Measurements from ENCODE around the gene LRBA.

Gene LRBA

DNA sequence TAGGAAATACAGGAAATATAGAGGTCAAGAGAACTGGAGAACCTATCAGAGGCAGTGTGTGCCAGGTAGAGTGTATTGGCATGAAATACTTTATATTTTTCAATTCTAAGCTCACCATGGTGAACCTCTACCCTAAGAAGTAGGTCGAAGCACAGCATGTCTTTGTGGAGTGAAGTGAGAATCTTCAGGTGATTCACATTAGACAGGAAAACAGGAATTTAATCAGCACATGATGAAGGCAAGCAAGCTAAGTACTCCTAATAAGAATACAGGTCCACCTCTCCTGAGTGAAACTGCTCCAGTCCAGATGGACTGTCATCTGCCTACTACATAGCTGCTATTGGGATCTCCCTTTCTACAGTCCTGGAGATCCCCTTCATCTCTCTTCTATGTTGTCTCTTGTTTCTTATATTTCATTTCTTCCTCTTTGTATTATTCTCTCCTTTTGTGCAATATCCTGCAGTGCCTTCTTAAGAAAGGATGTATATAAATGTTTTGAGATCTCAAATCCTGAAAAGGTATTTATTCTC, 159.0 kb downstream of the LRBA start:
- H4K20me1 ChIP-seq (ENCODE audit: insufficient read depth, low read length), result no peaks in the 10 kb centered on the region
- no peaks in the 10 kb centered on the region for H3K9me3 ChIP-seq (ENCODE audit: low read length)
- H3K4me1 ChIP-seq (ENCODE audit: insufficient read depth, low read length, severe bottlenecking), result no peaks in the 10 kb centered on the region
- H3K27ac ChIP-seq (ENCODE audit: low read depth, low read length, poor library complexity, severe bottlenecking), result no peak overlapping the region
- H3K4me3 ChIP-seq (ENCODE audit: low read depth, low read length, poor library complexity, severe bottlenecking), result no peak overlapping the region
- H3K79me2 ChIP-seq (ENCODE audit: insufficient read depth, low read length), result no peaks in the 10 kb centered on the region
- TF ChIP-seq CTCF (IDR thresholded peaks at IDR 0.05; ENCODE audit: low read length), result no peak
- no peak for TF ChIP-seq EZH2 (IDR thresholded peaks at IDR 0.05; ENCODE audit: borderline replicate concordance, low read length)
- H3K36me3 ChIP-seq (ENCODE audit: insufficient read depth, low read length), result peaks cover 14% of the 10 kb centered on the region; the same call in 1 of the 2 replicates
- H3K9ac ChIP-seq (ENCODE audit: low read length), result no peak overlapping the region
- H2AFZ ChIP-seq (ENCODE audit: low read length), result no peak overlapping the region
- H3K9me2 ChIP-seq (ENCODE audit: low read depth, low read length), result no peaks in the 10 kb centered on the region
- no peak overlapping the region for H3K4me2 ChIP-seq (ENCODE audit: low read length)
- H3K27me3 ChIP-seq (ENCODE audit: insufficient read depth, low read length), result no peaks in the 10 kb centered on the region
- no peaks in the 10 kb centered on the region for H3F3A ChIP-seq (ENCODE audit: insufficient read depth, low read length)

- Histone ChIP-seq H3F3A (ENCODE audit: insufficient read depth, low read length) (no peaks in the 10 kb centered on the region), H3K4me2 (ENCODE audit: low read length) (no peak overlapping the region), H4K20me1 (ENCODE audit: insufficient read depth, low read length) (no peaks in the 10 kb centered on the region), H3K4me3 (ENCODE audit: low read depth, low read length, poor library complexity, severe bottlenecking) (no peak overlapping the region), H3K36me3 (ENCODE audit: insufficient read depth, low read length) (peaks cover 19% of the 10 kb centered on the region; the same call in 1 of the 2 replicates), H3K4me1 (ENCODE audit: insufficient read depth, low read length, severe bottlenecking) (no peaks in the 10 kb centered on the region), H2AFZ (ENCODE audit: low read length) (no peak overlapping the region), H3K9ac (ENCODE audit: low read length) (no peak overlapping the region), H3K9me2 (ENCODE audit: low read depth, low read length) (no peaks in the 10 kb centered on the region), H3K27me3 (ENCODE audit: insufficient read depth, low read length) (no peaks in the 10 kb centered on the region), H3K27ac (ENCODE audit: low read depth, low read length, poor library complexity, severe bottlenecking) (no peak overlapping the region), H3K79me2 (ENCODE audit: insufficient read depth, low read length) (no peaks in the 10 kb centered on the region), H3K9me3 (ENCODE audit: low read length) (no peaks in the 10 kb centered on the region)
- no peak for TF ChIP-seq CTCF (IDR thresholded peaks at IDR 0.05; ENCODE audit: low read length)
- no peak for TF ChIP-seq EZH2 (IDR thresholded peaks at IDR 0.05; ENCODE audit: borderline replicate concordance, low read length)
Observed at GRCh38 chr4:150854600-150854999, 160.5 kb downstream of the LRBA start.

- Histone ChIP-seq H4K20me1 (ENCODE audit: insufficient read depth, low read length) (no peaks in the 10 kb centered on the region), H3K4me3 (ENCODE audit: low read depth, low read length, poor library complexity, severe bottlenecking) (no peak overlapping the region), H3K79me2 (ENCODE audit: insufficient read depth, low read length) (no peaks in the 10 kb centered on the region), H3K9ac (ENCODE audit: low read length) (no peak overlapping the region), H3K9me3 (ENCODE audit: low read length) (no peaks in the 10 kb centered on the region), H3K27ac (ENCODE audit: low read depth, low read length, poor library complexity, severe bottlenecking) (no peak overlapping the region), H3K27me3 (ENCODE audit: insufficient read depth, low read length) (no peaks in the 10 kb centered on the region), H3K36me3 (ENCODE audit: insufficient read depth, low read length) (peaks cover 26% of the 10 kb centered on the region), H3K9me2 (ENCODE audit: low read depth, low read length) (no peaks in the 10 kb centered on the region), H3F3A (ENCODE audit: insufficient read depth, low read length) (no peaks in the 10 kb centered on the region), H2AFZ (ENCODE audit: low read length) (no peak overlapping the region), H3K4me1 (ENCODE audit: insufficient read depth, low read length, severe bottlenecking) (no peaks in the 10 kb centered on the region), H3K4me2 (ENCODE audit: low read length) (no peak overlapping the region)
- TF ChIP-seq CTCF (IDR thresholded peaks at IDR 0.05; ENCODE audit: low read length) (no peak), EZH2 (IDR thresholded peaks at IDR 0.05; ENCODE audit: borderline replicate concordance, low read length) (no peak)
Observed at GRCh38 chr4:150853882-150854281, 161.2 kb downstream of the LRBA start.

Data from OCI-LY1 (cell line).